ENCODE measurements around the gene MGAT5. TPM values are rescaled to one million over a fixed set of nuclear protein-coding genes. Genes with fewer than 3 reads are reported as not detected.

Gene MGAT5
- total RNA-seq, 4 donors from 2014 or later = 10.3 to 53.2 (median 27.0) TPM

DNA sequence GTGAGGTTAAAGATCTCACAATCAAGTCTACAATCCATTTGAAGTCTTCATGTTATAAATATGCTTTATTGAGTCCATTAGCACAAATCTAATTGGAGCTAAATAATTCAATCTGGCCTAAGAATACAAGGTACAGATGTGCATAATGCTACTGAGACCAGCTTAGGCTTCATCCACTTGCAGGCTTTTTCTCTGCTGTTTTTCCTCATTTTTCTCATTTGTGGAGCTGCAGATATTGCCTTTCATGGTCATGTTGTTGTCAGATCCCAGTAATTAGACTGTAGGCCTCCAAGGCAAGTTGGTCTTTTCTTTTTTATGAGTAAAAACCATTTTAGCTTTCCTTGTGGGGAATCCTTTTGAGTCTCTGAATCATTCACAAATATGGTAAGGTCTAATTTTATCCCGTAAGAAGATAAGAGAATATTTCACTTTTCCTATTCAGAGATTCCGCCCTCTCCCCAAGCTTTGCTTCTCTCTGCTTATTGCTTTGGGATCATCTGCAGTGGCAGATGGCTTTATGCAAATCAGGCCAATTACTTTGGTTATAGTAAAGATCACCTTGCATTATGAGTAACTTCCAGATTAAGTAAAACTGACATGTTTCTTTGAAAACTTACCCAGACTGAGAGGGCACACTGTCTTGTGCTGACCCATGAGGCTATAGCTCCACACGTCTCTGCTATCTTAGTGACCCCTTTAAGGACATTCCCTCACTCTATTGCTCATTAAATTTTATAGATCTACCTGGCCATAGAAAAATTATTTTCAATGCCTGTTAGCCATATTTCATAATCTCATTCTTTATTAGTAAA, 80.9 kb downstream of the MGAT5 start:
- Histone ChIP-seq H3K27ac (no peak overlapping the region), H3K36me3 (no peaks in the 10 kb centered on the region), H3K9me3 (no peaks in the 10 kb centered on the region), H3K27me3 (no peaks in the 10 kb centered on the region), H3K4me1 (no peaks in the 10 kb centered on the region), H3K4me3 (no peak overlapping the region)
- no peak for DNase-seq
- TF ChIP-seq POLR2A (IDR thresholded peaks at IDR 0.05) = no peak
- TF ChIP-seq CTCF (IDR thresholded peaks at IDR 0.05) = no peak
- intact Hi-C loops (cut with DNase I; ENCODE audit: low total_unique reads) = no loop called here

GRCh38 chr2:134335601-134336000, 81.7 kb downstream of the MGAT5 start:
- intact Hi-C loops (cut with DNase I; ENCODE audit: low total_unique reads) = no loop called here
- H3K36me3 ChIP-seq = no peaks in the 10 kb centered on the region
- TF ChIP-seq CTCF (IDR thresholded peaks at IDR 0.05) (no peak), POLR2A (IDR thresholded peaks at IDR 0.05) (no peak)

GRCh38 chr2:134336352-134336751, 82.5 kb downstream of the MGAT5 start:
- no peaks in the 10 kb centered on the region for H3K36me3 ChIP-seq

More at GRCh38 chr2:134335601-134336000, 81.7 kb downstream of the MGAT5 start:
- Histone ChIP-seq H3K4me3 (no peak overlapping the region), H3K27me3 (no peaks in the 10 kb centered on the region), H3K4me1 (no peaks in the 10 kb centered on the region), H3K27ac (no peak overlapping the region), H3K9me3 (no peaks in the 10 kb centered on the region)
- DNase-seq = no peak

GRCh38 chr2:134336921-134337320, 83.0 kb downstream of the MGAT5 start:
- no peaks in the 10 kb centered on the region for H3K36me3 ChIP-seq
- no peak for DNase-seq
- TF ChIP-seq POLR2A (IDR thresholded peaks at IDR 0.05) = no peak
- no peak for TF ChIP-seq CTCF (IDR thresholded peaks at IDR 0.05)
- no peaks in the 10 kb centered on the region for H3K4me1 ChIP-seq
- H3K9me3 ChIP-seq = no peaks in the 10 kb centered on the region
- no peaks in the 10 kb centered on the region for H3K27me3 ChIP-seq
- intact Hi-C loops (cut with DNase I; ENCODE audit: low total_unique reads) = no loop called here
- no peak overlapping the region for H3K27ac ChIP-seq
- no peak overlapping the region for H3K4me3 ChIP-seq

More at GRCh38 chr2:134336352-134336751, 82.5 kb downstream of the MGAT5 start:
- no peak overlapping the region for H3K4me3 ChIP-seq
- intact Hi-C loops (cut with DNase I; ENCODE audit: low total_unique reads) = no loop called here
- DNase-seq = no peak
- no peaks in the 10 kb centered on the region for H3K27me3 ChIP-seq
- H3K27ac ChIP-seq = no peak overlapping the region
- H3K9me3 ChIP-seq = no peaks in the 10 kb centered on the region
- no peaks in the 10 kb centered on the region for H3K4me1 ChIP-seq
- TF ChIP-seq CTCF (IDR thresholded peaks at IDR 0.05) (no peak), POLR2A (IDR thresholded peaks at IDR 0.05) (no peak)

DNA sequence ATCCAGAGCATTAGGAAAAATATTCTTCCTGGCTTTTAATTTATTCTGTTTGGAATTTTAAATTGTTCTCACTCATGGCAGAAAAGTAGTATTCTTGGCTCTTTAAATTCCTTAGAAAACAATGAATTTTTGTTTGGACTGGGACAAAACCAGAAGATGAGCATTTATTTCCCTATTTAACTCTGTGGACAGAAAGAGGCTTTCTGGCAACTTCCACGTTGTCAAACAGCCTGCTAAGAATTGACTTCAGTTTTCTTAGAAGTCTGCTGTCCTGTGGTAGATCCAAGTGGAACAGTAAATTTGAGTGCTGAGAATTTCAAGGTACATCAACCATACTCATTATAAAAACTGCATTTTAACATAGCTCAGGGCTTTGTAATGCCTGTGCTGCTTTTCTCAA, 83.8 kb downstream of the MGAT5 start:
- H3K4me3 ChIP-seq = no peak overlapping the region
- no peak overlapping the region for H3K27ac ChIP-seq
- no peaks in the 10 kb centered on the region for H3K36me3 ChIP-seq
- intact Hi-C loops (cut with DNase I; ENCODE audit: low total_unique reads) = no loop called here
- H3K9me3 ChIP-seq = no peaks in the 10 kb centered on the region
- TF ChIP-seq CTCF (IDR thresholded peaks at IDR 0.05) (no peak), POLR2A (IDR thresholded peaks at IDR 0.05) (no peak)
- H3K4me1 ChIP-seq = no peaks in the 10 kb centered on the region
- DNase-seq = no peak
- H3K27me3 ChIP-seq = no peaks in the 10 kb centered on the region

Data from uterus (tissue), 4 donors.